WI38 (cell line): ENCODE data around the gene DAAM2.

Experiments
- H3K4me3 ChIP-seq: 2 replicates; pipeline ENCODE4 v1.5.1; 2011; ENCODE audit warnings: low read depth, mild to moderate bottlenecking, control low read depth, low read length
- TF ChIP-seq, protein P1 (sequence below): IDR thresholded peaks from 2 replicates; pipeline ENCODE4 v1.5.1; 2012; ENCODE audit warnings: low read depth, mild to moderate bottlenecking, control low read depth, low read length

The DAAM2 gene

DNA sequence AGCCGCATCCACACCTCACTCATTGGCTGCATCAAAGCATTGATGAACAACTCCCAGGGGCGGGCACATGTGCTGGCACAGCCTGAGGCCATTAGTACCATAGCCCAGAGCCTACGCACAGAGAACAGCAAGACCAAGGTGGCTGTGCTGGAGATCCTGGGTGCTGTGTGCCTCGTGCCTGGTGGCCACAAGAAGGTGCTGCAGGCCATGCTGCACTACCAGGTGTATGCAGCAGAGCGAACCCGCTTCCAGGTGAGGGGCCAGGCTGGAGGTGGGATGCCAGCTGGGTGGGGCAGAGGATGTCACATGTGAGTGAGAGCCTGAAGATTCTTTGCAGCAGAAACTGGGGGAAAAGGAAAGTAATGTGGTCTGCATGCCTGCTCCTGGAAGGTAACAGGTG lies 75.4 kb downstream of the DAAM2 start:
- H3K4me3 ChIP-seq, result no peak overlapping the region
- TF ChIP-seq, protein P1, sequence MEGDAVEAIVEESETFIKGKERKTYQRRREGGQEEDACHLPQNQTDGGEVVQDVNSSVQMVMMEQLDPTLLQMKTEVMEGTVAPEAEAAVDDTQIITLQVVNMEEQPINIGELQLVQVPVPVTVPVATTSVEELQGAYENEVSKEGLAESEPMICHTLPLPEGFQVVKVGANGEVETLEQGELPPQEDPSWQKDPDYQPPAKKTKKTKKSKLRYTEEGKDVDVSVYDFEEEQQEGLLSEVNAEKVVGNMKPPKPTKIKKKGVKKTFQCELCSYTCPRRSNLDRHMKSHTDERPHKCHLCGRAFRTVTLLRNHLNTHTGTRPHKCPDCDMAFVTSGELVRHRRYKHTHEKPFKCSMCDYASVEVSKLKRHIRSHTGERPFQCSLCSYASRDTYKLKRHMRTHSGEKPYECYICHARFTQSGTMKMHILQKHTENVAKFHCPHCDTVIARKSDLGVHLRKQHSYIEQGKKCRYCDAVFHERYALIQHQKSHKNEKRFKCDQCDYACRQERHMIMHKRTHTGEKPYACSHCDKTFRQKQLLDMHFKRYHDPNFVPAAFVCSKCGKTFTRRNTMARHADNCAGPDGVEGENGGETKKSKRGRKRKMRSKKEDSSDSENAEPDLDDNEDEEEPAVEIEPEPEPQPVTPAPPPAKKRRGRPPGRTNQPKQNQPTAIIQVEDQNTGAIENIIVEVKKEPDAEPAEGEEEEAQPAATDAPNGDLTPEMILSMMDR, result no peak

DNA sequence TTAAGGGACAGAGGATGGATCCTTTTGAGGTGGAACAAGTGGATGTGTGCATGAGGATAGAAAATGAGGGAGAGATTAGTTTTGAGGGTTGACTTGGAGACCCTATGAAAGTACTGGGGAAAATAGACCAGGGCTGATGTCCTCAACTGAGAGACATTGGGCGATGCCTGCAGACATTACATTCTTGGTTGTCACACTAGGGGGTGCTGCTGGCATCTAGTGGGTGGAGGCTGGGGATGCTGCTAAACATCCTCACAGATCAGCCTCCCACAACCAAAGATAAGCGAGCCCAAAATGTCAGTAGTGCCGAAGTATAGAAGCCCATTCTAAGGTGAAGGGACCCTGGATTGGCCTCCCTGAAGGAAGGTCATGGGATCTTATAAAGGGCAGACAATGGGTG lies 78.8 kb downstream of the DAAM2 start:
- no peak overlapping the region for H3K4me3 ChIP-seq
- TF ChIP-seq, protein P1, result no peak

GRCh38 chr6:39873439-39873838 lies 81.3 kb downstream of the DAAM2 start:
- TF ChIP-seq, protein P1, result no peak
- H3K4me3 ChIP-seq, result no peak overlapping the region

- H3K4me3 ChIP-seq, result no peak overlapping the region
- TF ChIP-seq, protein P1, result no peak
Observed at GRCh38 chr6:39876111-39876510, 83.9 kb downstream of the DAAM2 start.

- TF ChIP-seq, protein P1, result no peak
- no peak overlapping the region for H3K4me3 ChIP-seq
Observed at GRCh38 chr6:39876826-39877225, 84.7 kb downstream of the DAAM2 start.

GRCh38 chr6:39879535-39879934 lies 87.4 kb downstream of the DAAM2 start:
- TF ChIP-seq, protein P1, result no peak
- H3K4me3 ChIP-seq, result no peak overlapping the region

- TF ChIP-seq, protein P1, result no peak
- no peak overlapping the region for H3K4me3 ChIP-seq
Observed at GRCh38 chr6:39880594-39880993, 88.4 kb downstream of the DAAM2 start.
